Hepatocyte (in vitro differentiated cells): Measurements from ENCODE around the gene GAB3.

Source experiments
- CTCF ChIP-seq: fragments of 200-600 bp; sonication (generic); IDR thresholded peaks from 2 replicates; pipeline ENCODE4 v1.5.1; 2016; ENCODE audit warnings: antibody characterized with exemption, mild to moderate bottlenecking; ENCODE audit not compliant: poor library complexity
- EZH2phosphoT487 ChIP-seq: fragments of 200-600 bp; sonication (generic); IDR thresholded peaks from one replicate; pipeline ENCODE4 v1.6.1; 2018; ENCODE audit warnings: antibody characterized with exemption, mild to moderate bottlenecking, low read depth, moderate library complexity; ENCODE audit not compliant: unreplicated experiment, severe bottlenecking

GRCh38 chrX:154791939-154792338 lies 41.1 kb upstream of the GAB3 start:
- no peak for TF ChIP-seq CTCF
- no peak for TF ChIP-seq EZH2phosphoT487
